ENCODE data around the gene DDX5. TPM values are rescaled to one million over a fixed set of nuclear protein-coding genes. Genes with fewer than 3 reads are reported as not detected.

The DDX5 gene
- total RNA-seq = 870 and 877 TPM in 2 replicates

DNA sequence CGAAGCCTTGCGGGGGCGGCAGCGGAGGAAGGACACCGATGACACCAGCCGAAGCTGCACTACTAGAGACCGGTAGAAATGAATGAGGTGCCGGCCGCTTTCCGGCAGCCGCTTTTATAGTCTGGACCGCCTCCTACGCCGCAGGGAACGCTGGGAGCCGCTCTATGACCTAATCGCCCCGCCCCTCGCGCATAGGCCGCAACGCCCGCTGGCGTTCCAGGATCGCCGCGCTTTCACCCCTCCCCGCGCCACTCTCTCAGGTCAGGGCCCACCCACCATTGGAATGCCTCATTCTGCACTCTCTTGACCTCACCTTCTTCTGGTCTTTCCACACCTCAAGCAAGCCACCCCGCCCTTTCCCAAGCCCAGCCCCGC is at the start of gene DDX5:
TSS of gene DDX5 (minus strand) at position 89 of the 375 bp plus-strand sequence. CDS start 170 bp downstream, outside the sequence.
- intact Hi-C loops (cut with micrococcal nuclease) = loop anchor here (1.0 to 10.0 kb wide), 10 partner anchors 9 to 884 kb away; partner anchors contain the start of genes CCDC47, FTSJ3, MAP3K3 and POLG2

DNA sequence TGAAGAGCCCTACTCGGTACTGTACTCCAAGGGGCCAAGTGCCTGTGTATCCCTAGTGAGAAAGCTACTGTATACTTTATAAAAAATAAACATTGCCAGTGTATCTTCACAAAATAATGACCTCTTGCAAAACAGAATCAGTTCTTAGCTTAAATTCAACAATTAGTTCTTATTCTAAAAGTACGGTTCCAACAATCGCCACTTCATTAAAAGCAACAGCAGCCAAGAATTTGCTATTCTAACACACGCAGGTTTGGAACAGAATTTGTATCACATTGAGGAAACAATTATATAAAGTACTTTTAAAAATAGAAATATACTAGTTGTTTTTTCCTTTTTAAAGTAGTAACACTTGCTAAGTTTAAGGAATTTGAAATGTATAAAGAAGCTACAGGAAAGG is 49.2 kb upstream of the DDX5 start:
- intact Hi-C loops (cut with micrococcal nuclease) = no loop called here

DNA sequence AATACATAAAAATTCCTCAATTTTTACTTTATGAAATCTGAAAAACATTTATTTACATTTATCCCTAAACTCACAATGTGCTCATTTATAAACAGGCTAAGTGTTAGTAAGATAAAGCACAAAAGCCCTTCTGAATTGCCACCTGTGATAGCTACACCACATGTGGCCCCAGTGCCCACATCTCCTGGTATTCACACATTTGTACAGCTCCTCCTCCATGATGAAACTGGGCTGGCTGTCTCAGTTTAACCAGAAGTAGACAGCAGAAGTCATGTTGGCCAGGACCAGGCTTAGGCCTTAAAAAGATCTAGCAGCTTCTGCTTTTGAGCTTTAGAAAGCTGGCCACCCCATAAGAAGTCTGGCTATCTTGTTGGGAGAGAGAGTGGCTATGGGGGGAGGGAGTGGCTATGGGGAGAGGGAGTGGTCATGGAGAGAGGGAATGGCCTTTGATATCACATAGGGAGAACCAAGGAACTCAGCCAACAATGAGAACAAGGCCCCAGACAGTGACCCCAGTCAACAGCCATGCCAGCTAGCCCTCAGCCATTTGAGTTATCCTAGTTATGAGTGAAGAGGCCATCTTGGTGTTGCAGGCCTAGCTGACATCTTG is 48.0 kb upstream of the DDX5 start:
- intact Hi-C loops (cut with micrococcal nuclease) = no loop called here

DNA sequence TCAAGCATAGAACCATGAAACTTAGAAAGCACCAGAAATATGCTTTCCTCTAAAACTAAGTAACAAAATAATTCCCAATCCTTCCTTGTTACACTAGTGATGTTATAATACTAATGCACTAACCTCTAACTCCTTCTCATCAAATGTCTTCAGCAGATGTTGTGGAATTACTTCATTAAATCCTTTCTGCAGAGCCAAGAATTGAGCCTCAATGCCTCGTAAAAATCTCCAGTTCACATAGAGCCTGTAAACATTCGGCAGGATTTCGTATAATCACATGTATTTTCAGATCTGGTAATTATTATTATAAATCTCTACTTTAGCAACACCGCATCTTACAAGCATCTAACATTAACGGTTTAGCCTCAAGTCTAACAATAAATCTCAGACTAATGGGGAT is 45.4 kb upstream of the DDX5 start:
- intact Hi-C loops (cut with micrococcal nuclease) = no loop called here

DNA sequence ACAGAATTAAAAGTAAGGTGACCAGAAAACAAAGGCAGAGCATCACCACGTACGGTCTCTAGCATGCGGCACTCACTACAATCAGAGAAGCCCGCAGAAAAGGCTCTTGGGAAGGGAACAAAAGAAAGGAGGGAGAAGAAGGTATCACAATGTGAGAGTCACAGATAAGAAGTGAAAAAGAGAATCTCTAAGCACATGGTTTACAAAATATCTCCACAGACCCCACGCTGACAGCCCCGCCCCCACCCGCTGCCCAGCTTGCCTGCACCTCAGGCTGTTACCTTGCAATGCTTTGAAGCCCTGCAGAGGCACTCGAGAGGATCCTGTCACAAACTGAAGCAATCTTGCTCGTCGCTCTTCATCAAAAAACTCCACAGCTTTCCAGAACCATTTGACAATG is 41.2 kb upstream of the DDX5 start:
- intact Hi-C loops (cut with micrococcal nuclease) = no loop called here

DNA sequence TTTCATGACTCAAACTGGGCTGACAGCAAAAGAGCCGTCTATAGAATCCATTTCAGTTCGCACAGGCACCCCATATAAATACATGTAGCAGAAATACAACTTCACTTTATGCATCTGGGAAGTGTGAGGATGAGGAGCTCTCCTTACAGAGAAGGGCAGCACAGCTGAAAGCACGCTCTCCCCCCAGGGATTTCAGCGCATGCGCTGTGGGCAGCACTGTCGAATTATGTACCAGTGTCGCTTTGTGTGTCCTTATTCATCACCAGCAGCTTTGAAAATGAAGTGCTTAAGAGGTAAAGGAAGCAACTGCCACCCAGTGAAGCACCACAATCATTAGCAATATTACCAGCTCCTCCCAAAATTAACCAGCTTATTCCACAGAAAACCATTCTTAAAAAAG is 40.6 kb upstream of the DDX5 start:
- intact Hi-C loops (cut with micrococcal nuclease) = no loop called here

DNA sequence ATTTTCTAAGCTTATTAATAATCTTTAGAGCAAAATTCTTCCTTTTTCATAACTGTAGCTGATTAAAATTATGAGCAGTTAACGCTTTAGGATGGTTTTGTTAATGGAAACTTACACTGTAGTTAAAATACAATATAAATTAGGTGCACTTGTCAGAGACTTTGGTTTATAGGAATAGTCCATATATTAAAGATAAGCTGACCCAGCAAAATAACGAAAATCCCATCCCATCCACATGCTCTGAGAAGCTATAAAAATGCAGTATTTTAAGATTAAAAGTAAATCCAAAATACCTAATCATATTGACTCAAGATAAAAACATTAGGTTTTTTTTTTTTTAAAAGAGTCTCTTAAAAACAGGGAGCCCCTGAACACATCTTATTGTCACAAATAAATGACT is 38.7 kb upstream of the DDX5 start:
- intact Hi-C loops (cut with micrococcal nuclease) = no loop called here

DNA sequence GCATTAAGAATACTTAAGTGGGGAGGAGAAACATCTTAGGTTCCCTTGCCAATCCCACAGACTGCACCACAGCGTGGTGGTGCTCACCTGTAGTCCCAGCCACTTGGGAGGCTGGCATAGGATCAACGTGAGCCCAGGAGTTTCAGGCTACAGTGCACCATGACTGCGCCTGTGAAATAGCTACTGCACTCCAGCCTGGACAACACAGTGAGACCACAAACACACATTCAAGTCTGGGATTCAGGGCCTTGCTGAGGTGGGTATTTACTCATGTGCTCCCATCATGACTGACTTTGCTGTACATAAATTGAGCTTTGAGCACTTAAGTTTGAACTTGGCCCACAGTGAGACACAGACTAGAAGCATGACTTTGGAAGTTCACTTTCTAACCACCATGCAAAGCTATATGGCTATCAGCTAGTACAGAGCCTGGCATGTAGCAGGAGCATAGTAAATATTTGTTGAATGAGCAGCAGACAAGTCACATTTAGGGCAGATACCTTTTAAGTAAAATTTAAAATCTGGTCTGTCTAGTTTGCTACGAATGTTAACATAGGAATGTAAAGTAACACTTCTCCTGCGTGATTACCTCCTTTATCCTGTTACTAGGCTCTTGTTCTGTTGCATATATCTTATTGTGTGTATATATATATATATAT is 34.2 kb upstream of the DDX5 start:
- intact Hi-C loops (cut with micrococcal nuclease) = no loop called here

DNA sequence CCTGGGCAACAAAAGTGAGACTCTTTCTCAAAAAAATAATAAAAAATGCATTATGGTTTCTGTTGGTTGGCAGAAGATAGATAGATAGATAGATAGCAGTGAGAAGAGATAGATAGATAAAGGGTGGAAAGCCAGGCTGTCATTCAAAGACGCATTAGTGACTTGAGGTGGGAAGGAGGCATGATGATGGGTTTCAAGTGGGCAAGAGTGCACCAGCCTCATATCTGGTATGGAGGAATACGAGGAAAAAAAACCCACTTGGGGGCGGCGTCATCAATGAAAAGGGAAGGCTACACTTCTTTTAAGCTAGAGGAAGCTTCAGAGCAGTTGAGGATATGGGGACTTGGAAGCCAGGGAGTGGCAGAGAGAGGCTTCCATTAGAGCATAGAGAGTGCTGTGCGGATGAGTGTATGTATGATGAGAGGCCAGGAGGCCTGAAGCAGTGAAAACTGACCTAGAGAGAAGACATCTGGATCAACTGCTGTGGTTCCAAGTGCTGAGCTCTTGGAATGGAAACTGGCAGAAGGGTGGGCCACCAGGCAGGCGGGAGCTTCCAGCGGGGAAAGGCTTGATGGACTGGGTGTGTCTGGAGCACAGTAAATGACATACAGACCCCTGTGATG is 32.5 kb upstream of the DDX5 start:
- intact Hi-C loops (cut with micrococcal nuclease) = no loop called here

DNA sequence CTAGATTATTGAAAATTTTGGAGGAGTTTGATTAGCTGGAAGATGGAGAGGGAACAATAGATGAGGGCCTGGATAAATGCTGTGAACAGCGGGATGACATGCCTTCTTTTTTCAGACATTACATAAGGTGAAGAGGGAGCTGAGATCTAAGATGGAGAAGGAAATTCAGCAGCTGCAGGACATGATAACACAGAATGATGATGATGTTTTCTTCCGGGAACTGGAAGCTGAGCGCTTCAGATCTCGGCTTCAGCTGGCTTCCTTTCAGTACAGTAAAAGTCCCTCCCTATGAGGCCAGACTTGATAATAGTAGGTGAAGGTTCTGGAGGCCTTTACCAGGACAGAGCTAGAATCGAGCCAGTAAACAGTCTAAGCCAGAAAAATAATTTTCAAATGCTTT is 31.4 kb upstream of the DDX5 start:
- intact Hi-C loops (cut with micrococcal nuclease) = no loop called here

DNA sequence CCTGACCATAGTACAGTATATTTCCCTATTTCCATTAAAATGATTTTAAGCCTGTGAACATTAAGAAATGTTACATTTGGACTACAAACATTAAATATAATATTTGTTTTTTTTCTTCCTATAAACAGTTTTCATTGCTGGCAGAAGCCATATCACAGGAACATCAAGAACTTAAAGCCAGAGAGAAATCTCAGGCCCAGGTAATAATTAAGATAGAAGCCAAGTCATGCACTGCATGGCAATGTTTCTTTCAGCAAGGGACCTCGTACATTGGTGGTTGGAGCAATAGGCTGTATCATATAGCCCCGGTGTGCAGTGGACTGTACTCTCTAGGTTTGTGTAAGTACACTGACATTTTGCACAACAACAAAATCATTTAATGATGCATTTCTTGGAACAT is 30.8 kb upstream of the DDX5 start:
- intact Hi-C loops (cut with micrococcal nuclease) = no loop called here

DNA sequence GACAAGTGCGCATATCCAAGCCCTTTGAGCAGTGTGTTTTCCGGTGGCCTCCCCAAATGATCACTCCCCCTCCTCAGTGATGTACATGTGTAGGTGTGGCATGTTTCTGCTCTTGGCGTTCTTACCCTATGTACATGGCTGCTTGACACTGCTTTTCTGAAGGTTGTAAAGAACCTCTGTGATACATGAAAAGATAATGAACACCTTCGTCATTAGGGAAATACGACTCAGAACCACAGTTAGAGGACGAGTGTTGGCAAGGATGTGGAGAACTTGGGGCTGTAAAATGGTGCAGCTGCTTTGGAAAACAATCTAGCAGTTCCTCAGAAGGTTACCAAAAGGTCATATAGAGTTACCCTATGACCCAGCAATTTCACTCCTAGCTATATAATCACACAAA is 29.3 kb upstream of the DDX5 start:
- intact Hi-C loops (cut with micrococcal nuclease) = no loop called here

DNA sequence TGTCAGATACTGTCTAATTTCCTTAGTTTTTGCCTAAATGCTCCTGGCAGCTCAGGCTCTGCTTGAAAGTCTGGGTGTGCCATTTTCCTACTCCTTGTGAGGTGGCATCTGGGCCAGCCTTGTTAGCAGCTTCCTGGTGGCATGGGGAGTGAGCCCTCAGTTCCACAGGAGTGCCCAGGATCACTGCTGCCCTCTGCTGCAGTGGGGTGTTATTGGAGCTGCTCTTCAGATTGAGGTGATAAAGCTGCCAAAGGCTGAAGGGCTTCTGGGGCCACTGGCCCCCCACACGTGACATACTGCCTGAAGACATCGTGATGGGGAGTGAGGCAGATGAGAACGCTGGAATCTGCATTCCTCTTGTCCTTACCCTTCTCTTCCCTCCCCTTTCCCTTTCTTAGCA is 28.1 kb upstream of the DDX5 start:
- intact Hi-C loops (cut with micrococcal nuclease) = no loop called here

DNA sequence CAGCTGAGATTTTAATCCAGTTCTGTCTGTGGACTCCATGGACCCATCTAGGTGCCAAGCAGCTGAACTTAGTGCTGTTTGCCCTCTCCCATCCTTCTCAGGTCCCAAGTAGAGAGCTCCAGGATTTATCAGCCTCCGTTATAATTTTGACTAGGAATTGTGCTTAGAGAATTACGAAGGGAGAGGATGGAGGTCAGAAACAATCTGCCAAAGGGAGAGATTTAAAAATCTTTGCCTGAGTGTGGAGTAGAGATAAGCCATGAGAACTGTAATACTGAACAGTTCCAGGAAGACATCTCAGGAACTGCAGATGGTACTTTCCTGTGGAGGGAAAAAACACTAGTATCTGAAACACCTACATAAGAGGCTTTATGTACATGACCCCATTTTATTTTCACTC is 27.7 kb upstream of the DDX5 start:
- intact Hi-C loops (cut with micrococcal nuclease) = no loop called here

DNA sequence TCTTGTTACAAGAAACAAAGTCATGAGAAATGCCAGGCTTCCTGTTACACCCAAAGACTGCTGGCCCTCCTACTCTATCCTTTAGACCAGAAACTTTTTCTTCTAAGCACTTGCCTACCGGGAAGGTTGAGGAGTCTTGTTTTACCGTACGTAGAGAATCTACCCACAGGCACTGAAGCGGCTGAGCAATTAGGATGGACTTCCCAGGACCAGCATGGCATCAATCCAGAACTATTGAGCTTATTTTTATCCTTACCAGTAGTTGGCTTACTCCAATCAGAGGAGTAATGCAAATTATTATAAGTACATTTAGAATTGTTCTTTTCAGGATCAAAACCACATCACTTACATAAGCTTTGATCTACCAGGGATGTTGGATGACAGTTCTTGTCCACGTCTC is 26.3 kb upstream of the DDX5 start:
- intact Hi-C loops (cut with micrococcal nuclease) = no loop called here

DNA sequence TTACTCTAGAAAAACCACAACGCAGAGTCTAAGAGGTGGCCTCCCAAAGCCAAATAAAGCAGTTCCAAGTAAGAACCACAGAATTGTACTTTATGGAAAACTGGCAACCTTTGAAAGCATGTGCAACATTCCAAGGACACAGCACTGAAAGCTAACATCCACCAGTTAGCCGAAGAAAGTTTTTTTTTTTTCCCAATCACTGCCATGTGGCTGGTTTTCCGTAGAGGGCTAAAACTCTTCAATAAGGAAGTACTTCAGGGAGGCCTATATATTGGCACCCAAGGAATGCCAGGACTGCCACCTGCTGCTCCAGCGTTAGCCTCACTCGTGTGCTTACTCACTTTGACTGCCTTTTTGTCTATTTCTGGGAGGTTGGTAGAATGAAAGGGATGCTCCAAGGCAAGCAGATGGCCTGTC is 25.9 kb upstream of the DDX5 start:
- intact Hi-C loops (cut with micrococcal nuclease) = no loop called here

DNA sequence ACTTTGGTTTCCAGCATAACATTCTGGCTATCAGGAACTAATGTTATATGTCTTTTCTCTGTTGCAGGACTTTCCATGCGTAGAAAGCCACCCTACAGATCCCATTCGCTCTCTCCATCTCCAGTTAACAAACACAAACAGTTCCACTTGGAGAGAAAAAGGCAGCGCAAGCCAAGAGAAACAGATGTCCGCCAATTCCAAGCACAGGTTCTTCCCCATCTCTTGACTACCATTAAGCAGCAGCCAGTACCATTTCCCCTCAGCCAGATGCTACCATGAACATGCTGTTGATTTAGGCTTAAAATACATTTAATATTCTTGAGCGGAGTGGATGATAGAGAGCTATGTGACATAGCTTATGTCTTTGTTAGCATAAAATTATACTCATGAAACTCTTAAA is 23.1 kb upstream of the DDX5 start:
- intact Hi-C loops (cut with micrococcal nuclease) = no loop called here

DNA sequence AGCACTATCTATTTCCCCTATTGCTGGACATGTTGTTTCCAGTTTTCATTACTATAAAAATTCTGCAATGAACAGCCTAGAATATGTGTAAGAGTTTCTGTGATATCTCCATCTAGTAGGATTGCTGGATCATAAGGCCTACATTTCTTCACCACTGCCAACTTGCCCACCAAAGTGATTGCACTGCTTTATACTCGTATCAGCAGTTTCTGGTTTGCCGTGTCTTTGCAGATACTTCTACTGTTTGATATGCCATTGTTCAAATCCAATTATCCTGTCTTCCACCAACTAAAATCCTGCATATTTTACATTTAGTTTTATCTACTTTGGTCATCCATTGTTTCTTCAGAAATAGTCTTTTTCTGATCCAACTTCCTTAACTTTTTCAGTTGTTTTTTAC is 21.8 kb upstream of the DDX5 start:
- intact Hi-C loops (cut with micrococcal nuclease) = no loop called here

DNA sequence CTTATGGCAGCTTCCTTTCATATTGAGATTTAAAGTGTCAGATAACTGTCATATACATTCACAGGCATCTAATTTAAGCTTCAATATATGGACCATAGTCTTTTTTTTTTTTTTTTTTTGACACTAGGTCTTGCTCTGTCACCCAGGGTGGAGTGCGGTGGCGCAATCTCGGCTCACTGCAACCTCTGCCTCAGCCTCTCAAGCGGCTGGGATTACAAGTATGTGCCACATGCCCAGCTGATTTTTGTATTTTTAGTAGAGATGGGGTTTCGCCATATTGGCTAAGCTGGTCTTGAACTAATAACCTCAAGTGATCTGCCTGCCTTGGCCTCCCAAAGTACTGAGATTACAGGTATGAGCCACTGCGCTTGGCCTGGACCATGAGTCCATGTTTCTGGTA is 14.3 kb upstream of the DDX5 start:
- intact Hi-C loops (cut with micrococcal nuclease) = no loop called here

DNA sequence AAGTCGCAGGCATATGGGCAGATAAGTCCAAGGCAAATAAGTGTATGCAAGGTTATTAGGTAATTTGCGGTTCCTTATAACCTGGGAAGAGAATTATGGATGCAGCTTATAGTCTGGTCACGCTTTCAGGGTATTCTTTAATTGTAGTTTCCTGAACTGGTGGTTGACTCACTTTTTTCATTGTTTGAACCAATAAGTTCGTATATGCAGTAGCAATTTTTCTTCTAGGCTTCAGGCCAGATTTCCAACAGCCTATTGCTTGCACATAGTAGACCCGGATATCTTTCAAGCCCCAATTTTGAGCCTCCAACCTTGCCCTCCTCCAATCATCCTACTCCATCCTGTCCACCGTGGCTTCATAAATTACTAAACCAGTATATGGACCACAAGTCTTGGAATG is 13.5 kb upstream of the DDX5 start:
- intact Hi-C loops (cut with micrococcal nuclease) = no loop called here

DNA sequence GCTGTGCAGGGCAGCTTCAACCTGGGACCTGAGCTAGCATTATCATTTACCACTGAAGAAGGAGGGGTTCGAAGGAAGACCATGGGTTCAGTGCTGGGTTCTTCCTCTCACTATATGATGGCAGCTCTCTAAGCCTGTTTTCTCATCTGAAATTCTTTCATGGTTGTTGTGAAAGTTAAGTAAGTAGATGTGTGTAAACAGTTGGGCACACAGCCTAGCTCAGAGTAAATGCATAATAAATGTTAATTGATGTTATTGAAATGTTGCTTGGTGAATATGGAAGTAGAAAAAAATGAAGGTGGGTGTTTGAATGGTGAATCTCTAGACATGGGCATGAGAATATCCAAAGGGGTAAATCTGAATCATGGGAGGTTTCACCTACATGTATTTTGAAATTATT is 9.7 kb upstream of the DDX5 start:
- intact Hi-C loops (cut with micrococcal nuclease) = no loop called here

DNA sequence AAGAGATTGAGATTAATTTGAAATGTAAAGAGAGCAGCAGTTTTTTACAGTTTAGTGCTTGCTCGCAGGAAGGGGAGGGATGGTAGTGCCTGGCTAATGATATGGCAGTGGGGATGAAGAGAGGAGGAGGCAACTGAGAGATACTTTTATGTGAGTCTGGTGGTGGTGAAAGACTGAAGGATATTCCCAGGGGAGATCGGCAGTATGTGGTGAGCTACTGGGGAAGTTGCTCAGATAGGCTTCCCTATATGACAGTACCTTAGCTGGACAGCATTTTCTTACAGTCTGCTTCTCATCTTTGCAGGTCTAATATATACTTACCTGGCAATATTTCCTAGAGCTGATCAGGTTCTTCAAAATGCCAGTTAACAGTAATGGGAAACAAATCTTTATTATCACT is 9.3 kb upstream of the DDX5 start:
- intact Hi-C loops (cut with micrococcal nuclease) = no loop called here

DNA sequence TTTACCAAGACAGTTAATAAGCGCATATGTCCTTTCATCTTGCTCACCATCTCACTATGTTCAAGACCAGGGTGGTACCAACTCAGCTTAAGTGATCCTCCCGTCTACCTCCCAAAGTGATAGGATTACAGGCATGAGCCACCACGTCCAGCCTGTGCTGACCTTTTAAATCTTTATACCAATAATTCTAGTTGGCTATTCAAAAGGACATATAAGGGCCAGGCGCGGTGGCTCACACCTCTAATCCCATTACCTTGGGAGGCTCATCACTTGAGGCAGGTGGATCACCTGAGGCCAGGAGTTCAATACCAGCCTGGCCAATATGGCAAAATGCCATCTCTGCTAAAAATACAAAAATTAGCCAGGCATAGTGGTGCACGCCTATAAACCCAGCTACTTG is 3.1 kb upstream of the DDX5 start:
- intact Hi-C loops (cut with micrococcal nuclease) = loop anchor here (5.0 to 10.0 kb wide), 4 partner anchors 247 to 887 kb away; partner anchors contain the start of genes FTSJ3, MAP3K3, PSMC5 and TEX2
